HG03457 (cell line): ENCODE measurements around the gene KAT8.
"Not testable (repeated sequence)": the region's sequence is repeated elsewhere in the genome, so short reads cannot be mapped to it uniquely, and the experiment has no call there.

Experiments used
- ATAC-seq: cut with Tn5 transposase; IDR thresholded peaks from one replicate; pipeline ENCODE4 v1.9.1; 2021; ENCODE audit warnings: moderate number of reproducible peaks; ENCODE audit not compliant: unreplicated experiment

KAT8 gene

DNA sequence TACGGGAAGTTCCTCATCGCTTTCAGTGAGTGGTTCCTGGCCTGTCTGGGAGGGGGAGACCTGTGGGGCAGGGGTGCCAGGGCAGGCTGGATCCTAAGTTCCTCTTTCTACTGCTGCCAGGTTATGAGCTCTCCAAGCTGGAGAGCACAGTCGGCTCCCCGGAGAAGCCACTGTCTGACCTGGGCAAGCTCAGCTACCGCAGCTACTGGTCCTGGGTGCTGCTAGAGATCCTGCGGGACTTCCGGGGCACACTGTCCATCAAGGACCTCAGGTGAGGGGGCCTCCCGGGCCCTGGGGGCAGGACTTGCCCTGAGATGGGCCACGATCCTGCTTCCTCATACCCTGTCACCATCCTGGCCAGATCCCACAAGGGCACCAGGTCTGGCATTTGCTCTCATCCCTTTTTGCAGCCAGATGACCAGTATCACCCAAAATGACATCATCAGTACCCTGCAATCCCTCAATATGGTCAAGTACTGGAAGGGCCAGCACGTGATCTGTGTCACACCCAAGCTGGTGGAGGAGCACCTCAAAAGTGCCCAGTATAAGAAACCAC lies 12.9 kb downstream of the KAT8 start:
- ATAC-seq, result no peak

DNA sequence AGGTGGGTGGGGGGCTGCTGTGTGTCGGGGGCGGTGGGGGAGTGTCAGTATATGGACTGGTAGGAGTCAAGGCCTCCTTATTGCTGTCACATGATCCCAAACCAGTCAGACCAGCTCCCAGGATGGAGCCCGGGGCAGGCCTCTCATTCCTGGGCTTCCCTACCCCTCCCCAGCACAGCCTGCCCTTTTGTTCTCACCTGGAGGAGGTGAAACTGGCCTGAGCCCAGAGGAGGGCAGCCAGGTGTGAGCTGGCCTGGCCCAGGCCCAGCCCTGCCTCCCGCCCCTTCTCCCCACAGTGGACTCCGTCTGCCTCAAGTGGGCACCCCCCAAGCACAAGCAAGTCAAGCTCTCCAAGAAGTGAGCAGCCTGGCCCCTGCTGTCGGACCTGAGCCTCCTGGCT lies 13.4 kb downstream of the KAT8 start:
- ATAC-seq, result no peak

DNA sequence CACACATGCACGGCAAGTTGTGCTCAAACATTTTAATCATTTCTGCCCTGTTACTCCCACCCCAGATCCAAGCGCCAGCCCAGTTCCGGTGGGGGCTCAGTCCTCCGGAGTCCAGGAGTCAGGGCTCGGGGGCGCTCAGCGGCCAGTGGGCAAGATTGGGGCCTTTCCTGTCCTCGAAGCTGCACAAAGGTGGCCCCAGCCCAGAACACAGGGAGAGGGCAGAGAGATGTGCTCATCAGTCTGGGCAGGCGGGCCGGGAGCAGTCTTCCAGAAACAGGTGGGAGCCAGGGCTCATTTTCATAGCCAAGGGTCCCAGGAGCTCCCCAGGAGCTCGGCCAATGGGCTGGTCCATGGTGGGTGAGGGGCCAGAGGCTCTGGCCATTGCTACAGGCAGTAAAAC lies 14.0 kb downstream of the KAT8 start:
- no peak for ATAC-seq

DNA sequence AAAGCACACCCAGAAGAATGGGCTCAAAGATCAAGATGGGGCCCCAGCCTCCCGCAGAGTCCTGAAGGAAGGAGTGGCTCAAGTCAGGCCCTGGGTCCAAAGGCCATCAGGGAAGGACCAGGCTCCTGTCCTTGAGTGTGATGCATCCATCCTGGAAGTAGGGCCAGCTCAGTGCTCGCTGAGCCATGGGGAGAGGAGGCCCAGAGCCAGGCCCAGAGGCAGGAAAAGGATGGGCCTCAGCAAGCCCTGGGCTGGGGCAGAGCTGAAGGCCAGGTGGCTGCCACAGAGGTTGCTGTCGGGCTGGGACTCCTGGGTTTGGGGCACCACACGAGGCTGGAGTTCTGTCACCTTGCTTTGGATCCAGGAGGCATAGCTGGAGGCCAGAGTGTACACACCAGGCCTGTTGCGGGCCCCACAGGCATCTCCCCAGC lies 14.4 kb downstream of the KAT8 start:
- no peak for ATAC-seq

DNA sequence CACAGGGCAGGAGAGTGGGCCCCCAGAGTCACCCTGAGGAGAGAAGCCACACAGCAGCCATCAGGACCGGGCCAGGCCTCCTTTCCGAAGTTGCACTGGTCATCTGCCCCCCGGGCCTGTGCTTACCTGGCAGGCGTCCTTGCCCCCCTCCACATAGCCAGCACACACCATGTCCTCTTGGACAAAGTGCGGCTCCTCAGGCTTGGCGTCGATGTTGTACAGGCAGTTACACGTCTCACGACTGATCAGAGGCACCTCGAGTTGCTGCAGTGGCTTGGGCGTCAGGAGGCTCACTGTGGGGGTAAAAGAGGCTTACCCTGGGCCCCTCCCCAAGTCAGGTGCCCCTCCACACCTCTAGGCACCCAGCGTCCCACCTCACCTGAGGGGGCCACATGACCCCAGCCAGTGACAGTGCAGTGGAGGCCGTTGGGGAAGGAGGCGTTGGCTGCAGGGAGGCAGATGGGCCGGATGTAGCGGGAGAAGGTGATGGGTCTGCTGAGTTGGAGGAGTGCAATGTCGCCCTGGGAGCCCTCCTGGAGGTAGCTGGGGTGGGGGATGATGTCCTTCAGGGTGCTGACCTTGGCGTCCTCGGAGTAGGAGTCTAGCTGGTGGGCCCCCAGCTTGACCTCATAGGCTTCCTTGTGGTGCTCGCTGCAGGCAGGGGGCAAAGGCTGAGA lies 15.0 kb downstream of the KAT8 start:
- no peak for ATAC-seq

DNA sequence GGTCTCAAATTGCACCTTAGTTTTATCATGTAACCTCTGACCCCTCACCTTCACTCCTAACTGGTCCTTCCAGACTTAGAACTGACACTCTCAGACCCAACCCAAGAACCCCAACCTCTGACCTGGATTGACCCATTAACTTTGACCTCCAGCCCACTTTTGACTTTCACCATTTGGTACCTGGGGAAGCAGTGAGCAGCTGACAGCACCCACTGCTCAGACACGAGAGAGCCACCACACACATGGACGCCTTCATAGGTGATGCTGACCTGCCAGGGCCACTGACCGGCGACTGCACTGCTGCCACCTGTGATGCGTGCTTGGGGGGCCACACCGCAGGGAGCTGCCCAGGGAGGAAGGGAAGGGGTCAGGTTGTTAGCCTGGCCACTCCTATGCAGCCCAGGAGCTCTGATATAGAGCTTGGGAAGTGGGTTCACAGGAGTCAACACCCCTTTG lies 15.6 kb downstream of the KAT8 start:
- no peak for ATAC-seq

DNA sequence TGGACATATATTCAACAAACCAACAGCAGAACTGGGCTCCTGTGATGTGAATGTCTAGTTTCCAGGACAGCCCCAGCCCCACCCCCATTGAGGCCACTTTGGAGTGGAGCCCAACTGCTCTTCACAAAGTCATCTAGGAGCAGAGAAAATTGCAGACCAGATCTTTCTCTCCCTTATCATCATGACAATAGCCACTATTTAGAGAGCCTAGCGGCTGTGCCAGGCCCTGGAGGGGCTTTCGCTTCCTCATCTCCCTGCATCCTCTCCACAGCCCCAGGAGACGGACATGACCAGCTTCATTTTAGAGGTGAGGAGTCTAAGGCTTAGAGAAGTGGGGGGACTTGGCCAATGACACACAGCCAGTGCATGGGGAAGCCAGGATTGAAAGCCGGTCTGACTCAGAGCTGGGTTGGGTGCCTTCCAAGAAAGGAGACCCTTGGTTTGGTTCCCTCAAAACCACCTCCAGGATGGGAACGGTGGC lies 16.7 kb downstream of the KAT8 start:
- ATAC-seq, result no peak

DNA sequence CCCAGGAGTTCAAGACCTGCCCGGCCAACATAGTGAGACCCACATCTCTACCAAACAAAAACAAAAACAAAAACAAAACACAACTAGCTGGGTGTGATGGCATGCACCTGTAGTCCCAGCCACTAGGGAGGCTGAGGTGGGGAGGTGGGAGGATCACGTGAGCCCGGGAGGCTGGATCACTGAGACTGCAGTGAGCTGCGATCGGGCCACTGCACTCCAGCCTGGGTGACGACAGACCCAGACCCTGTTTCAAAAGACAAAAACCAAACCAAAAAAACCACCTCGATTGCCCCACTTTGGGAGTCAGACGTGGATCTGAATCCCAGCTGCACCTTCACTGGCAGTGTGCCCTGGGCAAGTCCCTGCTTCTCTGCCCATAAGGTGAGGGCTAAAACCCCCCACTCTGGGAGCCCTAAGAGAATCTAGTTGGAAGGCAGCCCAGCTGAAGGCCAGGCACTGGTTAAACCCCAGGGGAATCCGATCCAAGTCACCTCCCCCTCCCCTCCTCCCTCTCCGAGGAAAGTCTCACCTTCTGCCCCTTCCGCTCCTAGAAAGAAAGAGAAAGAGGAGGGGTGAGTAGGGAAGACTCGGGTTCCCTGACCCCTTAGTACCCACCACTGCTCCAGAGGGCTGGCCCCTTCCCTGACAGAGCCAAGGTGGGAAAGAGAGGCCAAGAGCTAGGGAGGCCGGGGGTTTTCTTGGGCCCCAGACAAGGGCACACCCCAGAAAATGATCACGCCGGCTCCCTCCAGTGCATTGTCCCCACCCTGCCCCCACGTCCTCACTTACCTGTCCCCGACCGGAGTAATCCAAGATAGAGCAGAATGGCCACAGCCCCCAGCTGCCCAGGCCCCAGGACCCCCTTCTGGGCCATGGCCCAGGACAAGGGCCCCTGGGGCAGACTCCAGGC lies 17.4 kb downstream of the KAT8 start:
- no peak for ATAC-seq

DNA sequence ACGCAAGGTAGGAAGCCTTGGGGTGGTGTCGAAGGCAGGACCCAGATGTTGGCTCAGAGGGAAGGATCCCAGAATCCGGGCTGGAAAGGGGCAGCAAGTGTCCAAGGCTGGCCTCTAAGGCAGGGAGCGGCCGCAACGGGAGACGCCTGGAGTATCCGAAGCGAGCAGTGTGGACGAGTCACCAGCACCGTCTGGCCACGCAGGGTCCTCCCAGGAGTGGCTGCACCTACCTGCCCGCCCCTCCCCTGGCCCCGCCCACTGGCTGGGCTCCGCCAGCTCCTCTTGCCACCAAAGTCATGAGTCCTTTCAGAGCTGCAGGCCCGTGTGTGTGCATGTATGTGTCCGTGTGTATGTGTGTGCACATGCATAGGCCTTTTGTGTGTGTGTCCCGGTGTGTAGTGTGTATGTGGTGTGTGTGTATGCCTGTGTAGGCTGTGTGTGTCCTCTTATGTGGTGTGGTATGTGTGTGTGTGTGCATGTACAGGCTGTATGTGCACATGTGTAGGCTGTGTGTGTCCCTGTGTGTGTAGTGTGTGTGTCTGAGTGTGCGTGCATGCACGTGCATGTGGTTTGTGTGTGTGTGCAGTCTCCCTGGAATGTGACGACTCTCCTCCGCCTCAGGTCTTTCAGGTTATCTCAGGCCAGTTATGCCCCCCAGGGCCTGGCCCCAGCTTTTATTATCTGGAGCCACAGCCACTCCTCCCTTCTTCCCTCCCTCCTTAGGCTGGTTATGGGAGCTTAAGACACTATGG lies 18.2 kb downstream of the KAT8 start, which contains the start of gene PRSS8:
TSS of gene PRSS8 (minus strand) at position 193 of the 752 bp plus-strand sequence. CDS start 229 bp downstream, outside the sequence.
- ATAC-seq, result no peak

DNA sequence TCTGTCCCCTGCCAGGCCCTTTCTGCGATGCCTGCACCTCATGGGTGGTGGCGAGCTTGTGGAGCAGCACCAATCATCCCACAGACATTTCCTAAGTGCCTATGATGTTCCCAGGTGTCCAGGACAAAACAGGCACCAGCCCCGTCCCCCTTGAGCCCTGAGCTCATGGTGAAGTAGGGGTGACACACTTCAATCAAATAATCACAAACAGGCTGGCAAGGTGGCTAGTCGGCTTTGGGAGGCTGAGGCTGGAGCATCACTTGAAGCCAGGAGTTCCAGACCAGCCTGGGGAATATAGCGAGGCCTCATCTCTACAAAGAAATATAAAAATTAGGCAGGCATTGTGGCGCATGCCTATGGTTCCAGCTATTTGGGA lies 18.8 kb downstream of the KAT8 start:
- ATAC-seq, result no peak

DNA sequence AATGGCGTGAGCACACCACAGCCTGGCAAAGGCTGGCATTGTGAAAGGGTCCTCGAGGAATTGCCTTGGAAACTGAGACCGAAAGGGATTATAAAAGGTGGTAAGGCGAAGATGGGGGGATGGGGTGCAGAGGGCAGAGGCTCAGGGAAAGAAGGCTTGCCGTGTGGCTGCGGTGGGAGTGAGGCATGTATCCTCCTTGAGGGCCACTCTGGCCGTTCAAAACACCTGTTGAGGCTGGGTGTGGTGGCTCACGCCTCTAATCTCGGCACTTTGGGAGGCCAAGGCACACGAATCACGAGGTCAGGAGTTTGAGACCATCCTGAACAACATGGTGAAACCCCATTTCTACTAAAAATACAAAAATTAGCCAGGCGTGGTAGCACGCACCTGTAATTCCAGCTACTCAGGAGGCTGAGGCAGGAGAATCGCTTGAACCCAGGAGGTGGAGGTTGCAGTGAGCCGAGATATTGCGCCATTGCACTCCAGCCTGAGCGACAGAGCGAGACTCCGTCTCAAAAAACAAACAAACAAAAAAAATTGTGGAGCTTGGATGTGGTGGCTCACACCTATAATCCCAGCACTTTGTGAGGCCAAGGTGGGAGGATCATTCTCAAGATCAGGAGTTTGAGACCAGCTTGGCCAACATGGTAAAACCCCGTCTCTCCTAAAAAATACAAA lies 19.5 kb downstream of the KAT8 start:
- ATAC-seq, result not testable (repeated sequence)

DNA sequence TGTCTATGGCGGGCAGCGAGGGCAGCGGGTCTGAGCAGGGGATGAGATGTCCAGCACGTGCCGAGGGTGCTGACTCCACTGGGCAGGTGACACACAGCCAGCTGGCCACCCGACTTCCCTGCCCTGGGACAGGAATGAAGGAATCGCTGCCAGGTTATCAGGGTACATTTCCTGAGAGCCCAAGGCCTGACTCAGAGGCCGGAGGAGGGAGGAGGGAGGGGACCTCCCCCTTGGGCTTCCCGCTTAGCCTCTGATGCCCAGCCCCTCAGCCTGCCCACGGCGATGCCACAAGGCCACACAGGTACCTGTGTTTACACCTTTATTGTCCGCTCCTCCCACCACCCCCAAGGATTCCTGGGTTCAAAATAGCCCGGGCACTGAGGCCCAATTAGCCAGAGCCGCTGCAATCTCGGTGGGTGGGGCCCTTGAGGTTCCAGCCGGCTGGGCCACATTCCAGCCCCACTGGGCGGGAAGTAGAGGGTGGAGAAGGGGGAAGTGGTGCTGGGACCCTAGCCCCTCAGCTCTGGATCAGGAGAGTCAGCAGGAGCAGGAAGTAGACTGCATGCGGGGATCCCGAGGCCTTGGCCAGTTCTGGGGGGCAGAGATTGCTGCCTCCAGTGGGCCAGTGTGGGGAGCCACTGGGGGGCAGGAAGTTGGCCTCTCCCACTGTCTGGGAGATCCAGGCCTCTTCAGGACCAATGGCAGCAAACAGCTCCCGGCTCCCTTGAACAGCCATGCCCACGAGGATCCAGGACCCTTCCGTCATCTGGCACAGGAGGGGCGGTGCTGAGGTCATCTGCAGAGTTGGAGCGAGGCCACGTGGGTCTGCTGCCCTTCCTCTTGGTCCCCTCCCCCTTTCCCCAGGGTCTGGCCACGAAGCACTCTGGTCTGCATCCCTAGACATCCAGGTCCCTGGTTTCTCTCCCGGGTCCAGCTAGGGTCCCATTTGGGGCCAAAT lies 21.4 kb downstream of the KAT8 start:
- ATAC-seq, result no peak

DNA sequence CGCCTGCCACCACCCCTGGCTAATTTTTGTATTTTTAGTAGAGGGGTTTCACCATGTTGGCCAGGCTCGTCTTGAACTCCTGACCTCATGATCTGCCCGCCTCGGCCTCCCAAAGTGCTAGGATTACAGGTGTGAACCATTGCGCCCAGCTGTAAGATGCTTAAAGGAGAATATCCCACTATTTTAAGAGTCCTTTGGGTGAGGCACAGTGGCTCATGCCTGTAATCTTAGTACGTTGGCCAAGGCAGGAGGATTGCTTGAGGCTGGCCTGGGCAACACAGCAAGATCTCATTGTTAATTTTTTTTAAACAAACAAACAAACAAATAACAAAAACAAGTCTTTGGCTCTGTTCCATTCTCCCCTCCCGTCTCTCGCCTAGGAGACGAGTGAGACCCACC lies 23.6 kb downstream of the KAT8 start:
- not testable (repeated sequence) for ATAC-seq

DNA sequence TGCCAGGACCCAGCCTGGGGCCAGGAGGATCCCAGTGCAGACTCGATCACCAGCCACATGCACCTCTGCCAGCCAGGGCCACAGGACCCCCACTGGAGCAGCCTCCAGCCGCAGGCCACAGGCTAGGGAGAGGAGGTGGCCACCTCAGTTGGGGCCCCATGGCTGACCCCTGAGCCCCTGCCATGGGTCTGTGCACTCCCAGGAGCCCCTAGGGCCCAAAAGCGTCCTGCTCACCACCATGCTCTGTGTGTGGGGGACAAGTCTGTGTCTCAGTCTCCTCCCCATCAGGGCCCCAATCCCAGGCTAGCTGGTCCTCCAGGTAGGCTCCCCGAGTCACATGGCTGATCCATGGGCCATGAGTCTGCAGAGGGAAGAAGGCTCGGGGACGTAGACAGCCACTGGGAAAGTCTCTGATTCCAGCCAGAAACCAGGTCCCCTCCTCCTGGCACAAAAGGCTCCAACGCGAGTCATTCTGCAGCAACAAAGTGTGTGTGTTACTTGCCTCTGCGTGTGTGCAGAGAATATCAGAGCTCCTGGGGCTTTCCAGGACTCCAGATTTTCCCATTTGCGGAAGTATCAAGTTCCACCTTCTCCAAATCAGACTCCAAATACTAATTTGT lies 24.1 kb downstream of the KAT8 start:
- no peak for ATAC-seq

DNA sequence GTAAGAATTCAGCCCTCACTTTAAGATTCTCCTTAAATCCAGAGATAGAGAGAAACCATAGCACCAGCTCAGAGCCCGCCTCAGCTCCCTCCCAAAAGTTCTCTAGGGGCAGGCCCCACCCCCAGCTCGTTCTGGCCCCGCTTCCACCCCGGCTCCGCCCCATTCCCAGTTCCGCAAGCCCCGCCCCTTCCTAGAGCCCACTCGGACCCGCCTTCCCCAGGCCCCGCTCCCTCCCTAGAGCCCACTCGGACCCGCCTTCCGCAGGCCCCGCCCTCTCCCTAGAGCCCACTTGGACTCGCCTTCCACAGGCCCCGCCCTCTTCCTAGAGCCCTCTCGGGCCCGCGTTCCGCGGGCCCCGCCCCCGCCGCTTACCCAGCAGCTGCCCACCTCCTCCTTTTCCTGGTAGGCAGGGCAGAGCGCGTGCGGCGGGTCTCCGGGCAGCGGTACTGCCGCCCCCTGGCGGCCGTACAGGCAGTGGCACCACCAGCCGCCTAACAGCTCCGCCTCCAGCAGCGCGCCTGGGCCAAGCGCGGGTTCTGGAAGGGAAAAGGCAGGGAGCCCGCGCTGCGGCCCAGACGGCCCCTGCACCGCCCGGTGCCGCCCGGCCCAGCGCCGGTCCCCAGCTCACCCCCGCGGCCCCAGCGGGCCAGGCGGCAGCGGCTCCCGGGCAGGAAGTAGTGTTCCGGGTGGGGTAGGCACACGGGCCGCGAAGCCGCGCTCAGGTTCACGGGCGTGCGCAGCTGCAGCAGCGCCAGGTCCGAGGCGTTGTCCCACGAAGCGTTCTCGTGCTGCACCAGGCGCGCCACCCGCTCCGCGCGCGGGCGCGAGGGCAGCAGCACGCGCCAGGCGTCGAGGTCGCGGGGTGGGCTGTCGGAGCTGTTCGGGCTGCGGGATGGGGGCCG lies 24.9 kb downstream of the KAT8 start:
- ATAC-seq, result peak; percentile 86

DNA sequence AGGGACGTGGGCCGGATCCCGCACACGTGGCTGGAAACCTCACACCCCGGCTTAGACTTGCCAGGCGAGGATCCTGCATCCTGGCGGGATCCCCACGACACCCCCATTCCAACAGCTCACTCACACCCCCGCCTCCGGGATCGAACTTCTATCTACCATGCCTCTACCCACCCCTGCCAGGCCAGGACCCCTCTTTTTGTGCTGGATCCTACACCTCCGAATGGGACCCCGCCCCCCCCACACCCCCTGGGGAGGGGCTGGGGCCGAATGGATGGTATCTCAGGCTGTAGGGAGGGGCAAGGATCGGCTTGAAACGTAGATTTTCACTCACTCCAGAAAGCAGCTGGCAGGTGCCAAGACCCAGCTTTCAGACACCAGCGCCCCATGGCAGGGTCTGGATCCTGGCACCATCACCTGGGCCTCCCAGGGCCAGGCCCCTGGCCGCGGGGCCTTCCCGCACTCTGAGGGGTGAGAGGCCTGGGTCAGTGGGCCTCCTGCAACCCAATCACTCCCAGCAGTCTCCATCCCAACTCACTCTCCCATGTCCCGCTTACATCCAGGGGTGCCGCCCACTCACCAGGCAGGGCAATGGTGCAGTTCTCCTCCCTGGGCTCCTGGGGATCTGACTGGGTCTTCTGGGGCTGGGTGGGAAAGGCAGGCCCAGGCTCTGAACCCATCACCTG lies 25.7 kb downstream of the KAT8 start:
- ATAC-seq, result no peak

DNA sequence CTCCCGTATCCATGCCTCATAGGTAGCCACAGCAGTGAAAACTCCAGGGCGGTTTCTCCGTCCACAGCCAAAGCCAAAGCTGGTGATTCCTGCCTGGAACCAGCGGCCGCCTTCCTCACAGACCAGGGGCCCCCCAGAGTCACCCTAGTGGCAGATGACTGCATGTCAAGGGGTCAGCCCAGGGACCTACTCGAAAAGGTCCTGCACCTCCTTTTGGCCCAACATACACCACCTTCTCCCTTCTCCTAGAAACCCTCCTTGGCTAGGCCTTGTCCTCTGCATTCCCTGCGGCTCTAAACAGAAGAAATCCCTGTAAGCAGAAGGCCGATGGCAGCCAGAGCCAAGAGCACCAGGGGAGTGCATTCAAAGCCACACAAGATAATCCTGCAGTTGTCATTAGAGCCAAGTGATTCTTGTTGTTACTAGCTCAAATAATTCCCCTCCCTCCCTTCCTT lies 26.3 kb downstream of the KAT8 start:
- ATAC-seq, result no peak
